COLO668 (cell line): ENCODE measurements around the gene APH1A.
"Not testable (repeated sequence)": the region's sequence is repeated elsewhere in the genome, so short reads cannot be mapped to it uniquely, and the experiment has no call there.

ENCODE experiments used
- DNase-seq: peaks from one replicate; lab custom pipeline; 2025; ENCODE audit not compliant: unreplicated experiment; lab: John Stamatoyannopoulos, UW

APH1A gene

GRCh38 chr1:150268705-150269403, at the start of gene APH1A:
Gene APH1A (minus strand): TSS chr1:150269016. CDS start chr1:150268810, 206 bp downstream.
- peak; percentile 97 for DNase-seq

GRCh38 chr1:150314691-150315090, 45.9 kb upstream of the APH1A start:
- DNase-seq: not testable (repeated sequence)

DNA sequence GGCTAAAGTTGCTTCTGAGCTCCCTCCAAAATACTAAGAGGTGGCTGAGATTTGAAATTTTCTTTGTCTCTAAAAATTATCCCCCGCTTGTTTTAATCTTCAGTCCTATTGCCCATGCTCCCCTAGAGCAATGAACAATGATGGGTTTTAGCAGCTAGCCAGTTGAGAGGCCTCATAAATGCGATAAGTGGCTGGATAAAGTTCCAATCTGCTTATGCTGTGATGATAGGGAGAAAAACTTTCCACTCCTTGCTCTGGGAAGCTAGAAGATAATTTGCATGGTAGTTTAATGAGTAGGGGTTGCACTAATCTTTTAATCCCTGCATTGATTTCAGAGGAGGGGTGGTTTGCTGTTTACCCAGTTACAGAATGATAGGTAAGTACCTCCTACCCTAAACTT, 42.9 kb upstream of the APH1A start:
- DNase-seq: no peak

- DNase-seq: peak; percentile 51
Measured at GRCh38 chr1:150309758-150310508, 41.1 kb upstream of the APH1A start.

DNA sequence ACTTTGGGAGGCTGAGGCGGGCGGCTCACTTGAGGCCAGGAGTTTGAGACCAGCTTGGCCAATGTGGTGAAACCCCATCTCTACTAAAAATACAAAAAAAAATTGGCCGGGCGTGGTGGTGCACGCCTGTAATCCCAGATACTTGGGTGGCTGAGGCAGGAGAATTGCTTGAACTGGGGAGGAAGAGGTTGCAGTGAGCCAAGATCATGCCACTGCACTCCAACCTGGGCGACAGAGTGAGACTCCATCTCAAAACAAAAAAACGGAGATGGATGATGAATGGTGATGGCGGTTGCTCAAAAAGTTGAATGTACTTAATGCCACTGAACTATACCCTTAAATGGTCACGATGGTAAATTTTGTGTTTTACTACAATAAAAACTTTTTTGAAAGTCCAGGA, 39.8 kb upstream of the APH1A start:
- not testable (repeated sequence) for DNase-seq

- DNase-seq: no peak
Measured at GRCh38 chr1:150302902-150303301, 34.1 kb upstream of the APH1A start.

- DNase-seq: no peak
Measured at GRCh38 chr1:150302338-150302737, 33.5 kb upstream of the APH1A start.

DNA sequence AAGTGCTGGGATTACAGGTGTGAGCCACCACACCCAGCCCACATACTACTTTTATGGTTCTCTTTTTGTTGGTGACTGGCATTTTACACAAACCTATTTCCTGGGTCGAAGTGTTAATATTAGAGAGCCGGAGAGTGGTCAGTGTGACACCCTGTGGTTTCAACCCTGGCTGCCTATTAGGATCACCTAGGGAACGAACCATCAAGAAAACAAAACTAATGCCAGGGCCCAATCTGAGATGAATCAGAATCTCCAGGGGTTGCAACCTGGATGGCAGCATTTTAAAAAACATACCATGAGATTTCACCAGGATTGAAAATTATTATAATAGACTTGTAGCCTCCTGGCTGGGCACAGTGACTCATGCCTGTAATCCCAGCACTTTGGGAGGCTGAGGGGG, 30.9 kb upstream of the APH1A start:
- DNase-seq: no peak

GRCh38 chr1:150295476-150295875, 26.7 kb upstream of the APH1A start:
- DNase-seq: no peak

DNA sequence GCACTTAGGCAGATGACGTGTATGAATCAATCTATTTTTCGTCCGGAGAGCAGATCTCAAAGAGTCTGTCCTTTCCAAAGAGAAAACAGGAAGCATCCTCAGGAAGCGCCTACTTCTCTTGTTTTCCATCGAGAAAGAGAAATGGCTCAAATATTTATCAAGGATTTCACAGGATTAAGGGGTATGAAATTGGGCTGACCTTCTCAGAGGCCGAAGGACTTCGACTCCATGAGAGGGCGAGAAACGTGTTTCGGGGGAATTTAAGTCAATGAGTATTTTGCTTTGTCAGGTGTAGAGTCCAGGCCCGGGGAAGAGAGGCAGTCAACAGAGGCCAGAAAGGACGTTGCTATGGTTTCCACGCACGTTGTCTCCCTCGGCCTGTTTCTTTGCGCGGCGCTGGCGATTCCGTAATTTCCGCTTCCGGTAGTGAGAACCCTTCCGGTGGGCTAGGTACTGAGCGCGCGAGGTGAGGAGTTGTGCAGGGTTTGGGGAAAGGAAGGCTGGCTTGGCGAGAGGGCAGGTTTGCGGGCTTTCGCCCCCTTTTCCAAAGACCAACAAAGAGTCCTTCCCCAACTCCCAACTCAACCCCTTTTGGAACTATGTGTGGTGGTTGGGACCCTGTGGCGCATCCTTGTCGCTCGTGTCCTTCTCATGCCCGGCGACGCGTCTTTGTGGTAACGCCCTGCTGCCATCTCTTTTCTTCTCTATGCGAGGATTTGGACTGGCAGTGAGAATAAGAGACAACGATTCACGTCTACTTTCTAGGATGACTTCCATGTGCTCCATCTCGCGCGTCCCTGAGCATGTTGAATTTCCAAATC, 24.8 kb upstream of the APH1A start, which contains the start of gene MRPS21:
Gene MRPS21, plus strand, starts transcription at position 429 of the 821 bp plus-strand sequence. CDS start 506 bp downstream, outside the sequence.
- peak; percentile 96 for DNase-seq

GRCh38 chr1:150288822-150289221, 20.0 kb upstream of the APH1A start:
- DNase-seq: no peak

DNA sequence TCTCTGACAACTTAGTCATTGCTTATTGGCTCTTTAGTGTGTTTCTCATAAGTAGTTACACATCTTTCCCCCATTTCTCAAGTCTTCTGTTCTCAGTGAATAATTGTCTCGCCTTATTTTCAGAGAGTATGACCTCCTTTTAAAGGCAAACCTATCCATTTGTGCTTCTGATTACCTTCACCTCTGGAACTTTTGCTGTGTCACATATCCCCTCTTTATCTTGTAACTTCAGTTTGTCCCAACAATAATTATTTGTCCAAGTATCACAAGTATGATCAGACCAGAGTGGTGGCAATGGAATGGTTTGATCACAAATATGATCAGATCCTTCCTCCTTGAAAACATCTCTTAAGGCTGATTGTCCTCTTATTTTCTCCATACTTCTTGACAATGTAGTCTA, 19.6 kb upstream of the APH1A start:
- no peak for DNase-seq

GRCh38 chr1:150283260-150283659, 14.4 kb upstream of the APH1A start:
- no peak for DNase-seq

GRCh38 chr1:150282558-150282958, 13.7 kb upstream of the APH1A start:
- no peak for DNase-seq

DNA sequence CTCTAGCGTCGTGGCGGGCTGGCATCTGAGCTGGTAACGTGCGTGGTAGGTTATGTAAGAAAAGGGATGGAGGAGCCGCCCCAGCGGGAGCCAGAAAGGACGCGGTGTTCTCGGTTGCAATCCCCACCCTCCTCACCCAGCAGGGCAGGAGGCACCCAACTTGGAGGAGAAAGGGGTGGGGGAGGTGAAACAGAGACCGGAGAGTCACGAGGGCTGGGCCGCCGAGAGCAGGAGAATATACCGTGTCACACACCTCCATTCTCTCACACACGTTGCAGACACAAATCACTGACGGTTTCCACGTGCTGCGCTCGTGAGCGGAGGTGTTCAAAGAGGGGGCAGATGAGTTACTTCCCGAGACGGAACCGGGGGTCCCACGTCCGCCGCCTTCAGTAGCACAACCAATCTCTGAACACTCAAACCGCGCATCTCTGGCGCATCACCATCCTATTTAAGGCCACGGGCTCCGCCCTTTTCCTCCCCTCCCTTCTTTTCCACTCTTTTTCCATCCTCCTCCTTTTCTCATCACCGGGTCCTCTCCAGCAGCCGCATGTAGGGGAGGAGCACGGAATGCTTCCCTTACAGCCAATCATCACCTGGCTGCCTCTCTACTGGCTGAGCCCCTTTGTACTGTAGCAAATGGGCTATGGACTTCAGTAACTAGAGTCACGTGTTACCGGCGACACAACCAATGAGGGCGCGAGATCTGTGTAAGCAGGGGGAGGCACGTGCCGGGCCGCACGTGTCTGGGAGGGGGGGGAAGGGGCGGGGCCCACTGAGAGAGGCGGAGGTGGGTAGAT, 13.1 kb upstream of the APH1A start, which contains the start of gene CIART:
Gene CIART, plus strand, starts transcription at position 797 of the 800 bp plus-strand sequence. CDS start 714 bp downstream, outside the sequence.
- DNase-seq: peak; percentile 92

GRCh38 chr1:150281221-150281757, 12.5 kb upstream of the APH1A start:
- DNase-seq: peak; percentile 66

- no peak for DNase-seq
Measured at GRCh38 chr1:150280138-150280707, 11.4 kb upstream of the APH1A start.

- no peak for DNase-seq
Measured at GRCh38 chr1:150273311-150273710, 4.5 kb upstream of the APH1A start.

- no peak for DNase-seq
Measured at GRCh38 chr1:150271291-150271959, 2.6 kb upstream of the APH1A start.
